DND-41 (cell line): Measurements from ENCODE around the gene CYP21A2.
"Not testable (repeated sequence)": the region's sequence is repeated elsewhere in the genome, so short reads cannot be mapped to it uniquely, and the experiment has no call there.

Experiments
- ATAC-seq: fragments of 200-7000 bp; cut with Tn5 transposase; 3 replicates; pipeline ENCODE4 v1.9.1; 2021; ENCODE audit warnings: low read depth; ENCODE audit not compliant: insufficient read depth
- DNase-seq: peaks from one replicate; pipeline ENCODE4 v3.0.0-alpha.2; 2020
- H2AFZ ChIP-seq: 2 replicates; pipeline ENCODE4 v1.6.0; 2012; ENCODE audit warnings: low read depth, low read length
- H3K27ac ChIP-seq: 2 replicates; pipeline ENCODE4 v1.5.1; 2012; ENCODE audit warnings: low read length, inconsistent platforms
- H3K27me3 ChIP-seq: fragments of 200-600 bp; sonication (generic); 2 replicates; pipeline ENCODE4 v1.6.0; 2012; ENCODE audit warnings: low read length, mild to moderate bottlenecking, inconsistent platforms; ENCODE audit not compliant: insufficient read depth, poor library complexity
- H3K36me3 ChIP-seq: 2 replicates; pipeline ENCODE4 v1.5.1; 2012; ENCODE audit warnings: low read length, inconsistent platforms; ENCODE audit not compliant: insufficient read depth
- H3K4me1 ChIP-seq: 2 replicates; pipeline ENCODE4 v1.5.1; 2012; ENCODE audit warnings: mild to moderate bottlenecking, low read length; ENCODE audit not compliant: insufficient read depth
- H3K4me2 ChIP-seq: 2 replicates; pipeline ENCODE4 v1.6.0; 2012; ENCODE audit warnings: mild to moderate bottlenecking, moderate library complexity, low read length, inconsistent platforms; ENCODE audit not compliant: insufficient read depth
- H3K4me3 ChIP-seq, 2 experiments: fragments of 200-600 bp in 1 of 2; shearing (Covaris generic) in 1 of 2; 2 replicates each; pipeline ENCODE4 v1.5.1; 2012 to 2016; ENCODE audit warnings: inconsistent platforms in 2 of 2, low read length in 2 of 2, mild to moderate bottlenecking in 2 of 2, low read depth in 1 of 2, moderate library complexity in 1 of 2
- H3K79me2 ChIP-seq: 2 replicates; pipeline ENCODE4 v1.6.0; 2012; ENCODE audit warnings: low read length, inconsistent platforms; ENCODE audit not compliant: insufficient read depth
- H3K9ac ChIP-seq: 2 replicates; pipeline ENCODE4 v1.6.0; 2012; ENCODE audit warnings: low read depth, mild to moderate bottlenecking, inconsistent platforms, low read length, moderate library complexity
- H3K9me3 ChIP-seq: 2 replicates; pipeline ENCODE4 v1.5.1; 2012; ENCODE audit warnings: low read length, moderate library complexity, mild to moderate bottlenecking, inconsistent platforms; ENCODE audit not compliant: insufficient read depth, severe bottlenecking
- H4K20me1 ChIP-seq: 2 replicates; pipeline ENCODE4 v1.6.0; 2012; ENCODE audit warnings: low read length; ENCODE audit not compliant: insufficient read depth

CYP21A2 gene

DNA sequence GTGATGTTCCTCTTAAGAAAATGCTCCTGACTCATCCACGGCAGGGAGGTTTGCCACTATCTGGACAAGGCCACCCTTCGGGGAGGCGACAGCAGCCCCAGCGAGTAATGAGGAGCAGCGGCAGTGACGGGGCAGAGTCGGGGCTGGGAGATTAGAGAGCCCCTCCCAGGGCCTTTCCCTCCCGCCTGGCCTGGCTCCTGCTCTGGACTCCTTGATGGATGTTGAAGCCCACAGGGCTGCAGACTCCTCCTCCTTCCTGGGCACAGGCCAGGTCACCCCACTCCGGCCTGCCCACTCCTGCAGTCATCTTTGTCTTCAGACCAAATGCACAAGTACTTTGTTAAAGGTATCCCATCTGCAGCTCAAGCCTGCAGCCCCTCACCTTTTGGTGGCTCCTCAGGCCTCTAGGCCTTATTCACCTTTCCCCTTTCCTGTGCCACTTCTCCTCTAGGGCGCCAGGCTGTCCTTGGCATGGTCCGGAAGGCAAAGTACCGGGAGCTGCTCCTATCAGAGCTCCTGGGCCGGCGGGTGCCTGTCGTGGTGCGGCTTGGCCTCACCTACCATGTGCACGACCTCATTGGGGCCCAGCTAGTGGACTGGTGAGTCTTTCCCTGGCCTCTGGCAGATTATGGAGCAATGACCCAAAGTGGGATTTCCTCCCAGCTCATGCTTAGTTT is 25.1 kb upstream of the CYP21A2 start:
- H3K27ac ChIP-seq, H2AFZ ChIP-seq, H3K9me3 ChIP-seq, H3K27me3 ChIP-seq, H3K79me2 ChIP-seq, H3K4me1 ChIP-seq, H3K9ac ChIP-seq, DNase-seq, H3K4me2 ChIP-seq, H4K20me1 ChIP-seq, H3K36me3 ChIP-seq, H3K4me3 ChIP-seq, ATAC-seq: not testable (repeated sequence)

DNA sequence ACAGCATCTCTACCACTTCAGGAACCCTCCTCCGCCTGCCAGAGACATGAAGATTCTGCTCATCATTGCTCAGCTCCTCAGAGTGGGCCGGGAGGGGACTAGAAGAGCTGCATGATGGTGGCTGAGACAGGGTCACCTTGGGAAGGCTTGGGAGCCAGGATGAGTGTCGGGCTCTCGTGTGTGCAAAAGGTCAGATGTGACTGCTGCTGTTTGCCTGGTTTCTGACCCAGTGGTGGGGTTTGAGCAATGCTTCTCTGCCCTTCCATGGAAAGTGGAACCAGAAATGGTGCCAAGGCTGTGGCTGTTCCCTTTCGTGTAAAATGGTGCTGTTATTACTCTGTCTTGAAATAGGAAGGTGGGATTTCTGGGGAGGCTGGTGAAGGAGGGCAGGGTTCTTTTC is 24.5 kb upstream of the CYP21A2 start:
- not testable (repeated sequence) for H3K27ac ChIP-seq, H3K79me2 ChIP-seq, H3K4me2 ChIP-seq, H2AFZ ChIP-seq, H3K36me3 ChIP-seq, ATAC-seq, H3K9ac ChIP-seq, H3K4me3 ChIP-seq, H3K27me3 ChIP-seq, H4K20me1 ChIP-seq, DNase-seq, H3K4me1 ChIP-seq, H3K9me3 ChIP-seq

DNA sequence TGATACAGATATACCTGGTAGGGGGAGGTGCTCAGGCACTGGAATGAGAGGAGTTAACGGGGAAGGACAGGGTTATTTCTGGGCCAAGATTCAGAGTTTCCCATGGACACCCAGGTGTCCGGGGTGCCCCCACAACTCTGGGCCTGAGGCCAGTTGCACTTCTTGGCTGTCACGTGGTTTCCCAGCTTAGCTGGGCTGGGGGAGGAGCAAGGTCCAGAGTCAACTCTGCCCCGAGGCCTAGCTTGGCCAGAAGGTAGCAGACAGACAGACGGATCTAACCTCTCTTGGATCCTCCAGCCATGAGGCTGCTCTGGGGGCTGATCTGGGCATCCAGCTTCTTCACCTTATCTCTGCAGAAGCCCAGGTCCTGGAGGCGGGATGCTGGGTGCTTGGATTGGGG is 23.7 kb upstream of the CYP21A2 start, which contains the start of gene C4B:
C4B (plus strand) TSS at position 249 of the 400 bp plus-strand sequence; CDS start at position 300, 51 bp downstream.
- not testable (repeated sequence) for H3K9me3 ChIP-seq, H3K27me3 ChIP-seq, H3K4me1 ChIP-seq, H3K36me3 ChIP-seq, ATAC-seq, DNase-seq, H4K20me1 ChIP-seq, H3K79me2 ChIP-seq, H2AFZ ChIP-seq, H3K9ac ChIP-seq, H3K27ac ChIP-seq, H3K4me3 ChIP-seq, H3K4me2 ChIP-seq

DNA sequence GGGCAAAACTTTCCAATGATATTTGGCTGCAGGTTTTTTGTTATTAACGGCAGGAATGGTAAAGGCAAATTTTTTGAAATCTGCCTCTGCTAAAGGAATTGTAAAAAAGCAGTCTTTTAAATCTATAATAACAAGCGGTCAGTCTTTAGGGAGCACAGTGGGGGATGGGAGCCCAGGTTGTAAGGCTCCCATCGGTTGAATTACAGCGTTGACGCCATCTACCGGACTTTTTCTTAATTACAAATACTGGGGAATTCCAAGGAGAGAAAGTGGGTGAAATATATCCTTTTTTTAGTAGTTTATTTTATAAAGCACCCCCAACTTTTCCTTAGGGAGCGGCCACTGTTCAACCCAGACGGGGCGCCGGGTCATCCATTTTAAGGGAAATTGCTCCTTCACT is 16.1 kb upstream of the CYP21A2 start:
- not testable (repeated sequence) for H3K4me3 ChIP-seq, H3K79me2 ChIP-seq, H3K36me3 ChIP-seq, H3K27me3 ChIP-seq, H2AFZ ChIP-seq, H3K9ac ChIP-seq, DNase-seq, H3K27ac ChIP-seq, H3K4me1 ChIP-seq, H4K20me1 ChIP-seq, H3K9me3 ChIP-seq, ATAC-seq, H3K4me2 ChIP-seq

DNA sequence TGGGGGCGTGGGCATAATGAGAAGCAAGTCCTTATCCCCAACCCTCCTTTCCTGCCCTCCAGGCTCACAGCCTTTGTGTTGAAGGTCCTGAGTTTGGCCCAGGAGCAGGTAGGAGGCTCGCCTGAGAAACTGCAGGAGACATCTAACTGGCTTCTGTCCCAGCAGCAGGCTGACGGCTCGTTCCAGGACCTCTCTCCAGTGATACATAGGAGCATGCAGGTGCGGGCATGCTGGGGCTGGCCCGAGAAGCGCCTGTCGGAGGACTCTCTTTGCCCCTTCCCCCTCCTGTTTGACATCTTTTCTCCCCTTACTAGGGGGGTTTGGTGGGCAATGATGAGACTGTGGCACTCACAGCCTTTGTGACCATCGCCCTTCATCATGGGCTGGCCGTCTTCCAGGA is 9.6 kb upstream of the CYP21A2 start:
- not testable (repeated sequence) for H3K9ac ChIP-seq, H3K27me3 ChIP-seq, H3K9me3 ChIP-seq, H3K4me3 ChIP-seq, H3K27ac ChIP-seq, H3K4me2 ChIP-seq, H3K4me1 ChIP-seq, ATAC-seq, H2AFZ ChIP-seq, H3K79me2 ChIP-seq, DNase-seq, H4K20me1 ChIP-seq, H3K36me3 ChIP-seq

DNA sequence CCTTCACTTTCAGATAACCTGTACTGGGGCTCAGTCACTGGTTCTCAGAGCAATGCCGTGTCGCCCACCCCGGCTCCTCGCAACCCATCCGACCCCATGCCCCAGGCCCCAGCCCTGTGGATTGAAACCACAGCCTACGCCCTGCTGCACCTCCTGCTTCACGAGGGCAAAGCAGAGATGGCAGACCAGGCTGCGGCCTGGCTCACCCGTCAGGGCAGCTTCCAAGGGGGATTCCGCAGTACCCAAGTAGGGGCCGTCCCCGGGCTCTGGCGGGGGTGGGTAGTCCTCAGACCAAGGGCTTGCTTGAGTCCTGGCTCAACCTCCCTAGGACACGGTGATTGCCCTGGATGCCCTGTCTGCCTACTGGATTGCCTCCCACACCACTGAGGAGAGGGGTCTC is 8.7 kb upstream of the CYP21A2 start:
- not testable (repeated sequence) for ATAC-seq, H3K9ac ChIP-seq, H3K27ac ChIP-seq, H3K4me1 ChIP-seq, H3K4me2 ChIP-seq, H3K36me3 ChIP-seq, DNase-seq, H3K27me3 ChIP-seq, H2AFZ ChIP-seq, H3K4me3 ChIP-seq, H3K9me3 ChIP-seq, H3K79me2 ChIP-seq, H4K20me1 ChIP-seq

DNA sequence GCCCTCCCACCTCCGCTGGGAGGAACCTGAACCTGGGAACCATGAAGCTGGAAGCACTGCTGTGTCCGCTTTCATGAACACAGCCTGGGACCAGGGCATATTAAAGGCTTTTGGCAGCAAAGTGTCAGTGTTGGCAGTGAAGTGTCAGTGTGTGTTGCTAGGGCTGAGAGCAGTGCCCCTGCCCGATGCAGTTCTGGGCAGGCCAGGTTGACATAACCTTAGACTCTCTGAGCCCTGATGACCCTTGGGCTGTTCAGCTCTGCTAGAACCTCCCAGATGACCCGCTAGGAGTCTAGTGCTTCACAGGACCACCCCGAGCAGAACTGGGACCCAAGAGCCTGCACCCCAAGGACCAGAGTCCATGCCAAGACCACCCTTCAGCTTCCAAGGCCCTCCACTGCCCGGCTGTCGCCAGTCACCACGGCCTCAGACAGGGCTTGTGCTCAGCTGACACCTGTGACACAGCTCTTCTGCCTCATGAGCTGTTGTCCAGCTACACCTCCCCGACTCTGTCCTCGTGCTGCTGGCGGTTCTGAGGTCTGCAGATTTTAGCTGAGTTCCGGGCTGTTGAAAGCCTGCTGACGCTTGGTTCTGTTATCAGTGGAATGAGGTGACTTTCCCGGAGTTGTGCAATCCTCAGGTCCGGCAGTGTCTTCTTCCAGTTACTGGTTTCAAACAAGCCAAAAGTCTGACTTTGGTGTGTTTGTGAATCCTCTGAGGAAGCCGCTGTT is 2.8 kb upstream of the CYP21A2 start:
- H2AFZ ChIP-seq, H3K36me3 ChIP-seq, DNase-seq, H3K27me3 ChIP-seq, H3K4me2 ChIP-seq, H4K20me1 ChIP-seq, H3K27ac ChIP-seq, H3K9ac ChIP-seq, H3K4me3 ChIP-seq, H3K79me2 ChIP-seq, ATAC-seq, H3K4me1 ChIP-seq, H3K9me3 ChIP-seq: not testable (repeated sequence)

DNA sequence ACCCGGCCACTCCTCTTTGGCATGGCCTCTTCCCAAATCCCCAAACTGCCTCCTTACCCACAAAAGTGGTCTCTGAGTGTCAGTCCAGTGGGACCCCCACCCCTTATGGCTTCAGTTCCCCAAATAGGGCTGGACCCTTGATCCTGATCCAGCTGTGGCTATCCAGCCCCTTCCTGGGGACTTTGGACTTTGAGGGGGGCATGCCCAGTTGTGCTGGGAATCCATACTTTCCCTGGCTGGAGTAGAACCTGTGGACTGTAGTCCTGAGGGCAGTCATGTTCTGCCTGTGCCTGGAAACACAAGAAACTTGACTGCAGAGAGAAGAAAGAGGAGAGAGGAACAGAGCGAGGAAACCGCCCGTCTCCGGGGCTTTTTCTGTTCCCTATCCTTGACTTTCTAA is 1.1 kb upstream of the CYP21A2 start:
- not testable (repeated sequence) for ATAC-seq, H3K4me1 ChIP-seq, H3K79me2 ChIP-seq, H3K27ac ChIP-seq, H3K9ac ChIP-seq, DNase-seq, H3K4me3 ChIP-seq, H2AFZ ChIP-seq, H3K9me3 ChIP-seq, H3K4me2 ChIP-seq, H3K27me3 ChIP-seq, H3K36me3 ChIP-seq, H4K20me1 ChIP-seq
